HepG2 (cell line): ENCODE data around the gene FMNL2. TPM values are rescaled to one million over a fixed set of nuclear protein-coding genes. Genes with fewer than 3 reads are reported as not detected.

Experiments used
- ATAC-seq: fragments of 200-7000 bp; cut with Tn5 transposase; 3 replicates; pipeline ENCODE4 v1.9.1; 2020; ENCODE audit warnings: mild to moderate bottlenecking, moderate library complexity
- BruUV-seq: library from RNA; stranded (reverse); fragments of 400-500 nt; replicated peaks from 2 replicates; lab custom pipeline; 2021; lab: Mats Ljungman, UMichigan
- CTCF ChIA-PET: fragments of 300-600 bp; formaldehyde crosslinking; extraction: SDS; loops from one replicate; lab custom pipeline; 2021; ENCODE audit warnings: low total read pairs, inconsistent platforms, low intra/inter-chr PET ratio; lab: Yijun Ruan, JAX
- POLR2A ChIA-PET: fragments of 350-600 bp; sonication (Branson Sonifier 250); formaldehyde crosslinking; loops from one replicate; lab custom pipeline; 2020; ENCODE audit warnings: antibody characterized with exemption, inconsistent platforms; lab: Yijun Ruan, JAX
- DNase-seq: peaks from one replicate; pipeline ENCODE4 v3.0.0-alpha.2; 2015; ENCODE audit warnings: low spot score
- FAIRE-seq: peaks from 3 replicates; lab custom pipeline; 2011; peaks lifted over from hg19 to GRCh38; lab: Jason Lieb, UNC
- H2AFZ ChIP-seq: one replicate; pipeline ENCODE4 v1.6.1; 2011; ENCODE audit warnings: low read length, inconsistent platforms
- H3K27ac ChIP-seq: fragments of 300-600 bp; 3 replicates; pipeline ENCODE4 v1.8.0; 2011; ENCODE audit warnings: mixed run types, mild to moderate bottlenecking, mixed read lengths, low read length, inconsistent platforms; ENCODE audit not compliant: insufficient read depth; ENCODE audit errors: extremely low read length
- H3K27me3 ChIP-seq, 2 experiments: fragments of 200-600 bp in 1 of 2; 2 replicates in 1 of 2; 3 replicates in 1 of 2; pipeline versions ENCODE4 v1.6.0 to v1.8.0; 2011; ENCODE audit warnings: low read length in 2 of 2, mild to moderate bottlenecking in 2 of 2, moderate library complexity in 2 of 2, inconsistent platforms in 1 of 2; ENCODE audit not compliant: insufficient read depth in 2 of 2, control insufficient read depth in 1 of 2
- H3K36me3 ChIP-seq, 2 experiments: fragments of 200-600 bp in 1 of 2; replicated peaks in 1 of 2; 2 replicates in 1 of 2; 3 replicates in 1 of 2; pipeline versions ENCODE4 v1.5.1 to v1.8.0; 2011; ENCODE audit warnings: low read length in 2 of 2, inconsistent platforms in 1 of 2; ENCODE audit not compliant: insufficient read depth in 2 of 2, control insufficient read depth in 1 of 2
- H3K4me1 ChIP-seq: 2 replicates; pipeline ENCODE4 v1.5.1; 2012; ENCODE audit warnings: low read length, inconsistent platforms; ENCODE audit not compliant: insufficient read depth
- H3K4me2 ChIP-seq: 2 replicates; pipeline ENCODE4 v1.6.0; 2011; ENCODE audit warnings: low read depth, low read length, inconsistent platforms
- H3K4me3 ChIP-seq, 3 experiments: fragments of 200-600 bp in 1 of 3; sonication (generic), shearing (Covaris generic) in 1 of 3; replicated peaks in 1 of 3; 2 replicates each; pipeline ENCODE4 v1.5.1; 2011 to 2016; ENCODE audit warnings: low read length in 3 of 3, inconsistent platforms in 2 of 3, low read depth in 2 of 3, mild to moderate bottlenecking in 2 of 3, control low read depth in 1 of 3, mixed read lengths in 1 of 3; ENCODE audit not compliant: insufficient read depth in 1 of 3
- H3K79me2 ChIP-seq: one replicate; pipeline ENCODE4 v1.6.1; 2011; ENCODE audit warnings: low read length, inconsistent platforms; ENCODE audit not compliant: insufficient read depth
- H3K9ac ChIP-seq: 2 replicates; pipeline ENCODE4 v1.6.0; 2011; ENCODE audit warnings: mild to moderate bottlenecking, low read depth, low read length, inconsistent platforms; ENCODE audit not compliant: insufficient read depth
- H3K9me3 ChIP-seq: 2 replicates; pipeline ENCODE4 v1.5.1; 2012; ENCODE audit warnings: mild to moderate bottlenecking, low read length
- H4K20me1 ChIP-seq: 2 replicates; pipeline ENCODE4 v1.6.0; 2011; ENCODE audit warnings: inconsistent platforms, mild to moderate bottlenecking, low read length, moderate library complexity; ENCODE audit not compliant: insufficient read depth
- AGO2 ChIP-seq: fragments of 200-400 bp; formaldehyde crosslinking; optimal IDR thresholded peaks from 2 replicates; pipeline ENCODE3; 2017; ENCODE audit warnings: mild to moderate bottlenecking, low read depth, low read length, moderate library complexity
- CENPX ChIP-seq: sonication (generic); formaldehyde crosslinking; IDR thresholded peaks from 2 replicates; pipeline ENCODE4 v1.9.0; 2021; ENCODE audit warnings: mild to moderate bottlenecking, missing genetic modification reagents, moderate library complexity
- FIP1L1 ChIP-seq: fragments of 200-400 bp; formaldehyde crosslinking; IDR thresholded peaks from 2 replicates; pipeline ENCODE4 v1.6.1; 2018; ENCODE audit warnings: low read depth, mild to moderate bottlenecking, low read length, moderate library complexity, borderline replicate concordance; ENCODE audit not compliant: insufficient read depth
- FOXK1 ChIP-seq: sonication (generic); formaldehyde crosslinking; IDR thresholded peaks from 2 replicates; pipeline ENCODE4 v1.4.0; 2020; ENCODE audit warnings: low read depth, missing genetic modification reagents, borderline replicate concordance
- HNRNPUL1 ChIP-seq: fragments of 200-400 bp; formaldehyde crosslinking; IDR thresholded peaks from 2 replicates; pipeline ENCODE4 v1.6.1; 2017; ENCODE audit warnings: low read depth, mild to moderate bottlenecking, low read length, moderate library complexity
- MAFG ChIP-seq: sonication (generic); formaldehyde crosslinking; IDR thresholded peaks from 2 replicates; pipeline ENCODE4 v1.5.1; 2020; ENCODE audit warnings: mild to moderate bottlenecking, missing genetic modification reagents
- MAFK ChIP-seq, 2 experiments: IDR thresholded peaks in 1 of 2; conservative IDR thresholded peaks in 1 of 2; 2 replicates each; pipeline ENCODE4 v1.6.1; 2011; ENCODE audit warnings: improper control_type of control experiment in 2 of 2, low read length in 2 of 2
- NFATC3 ChIP-seq: sonication (generic); formaldehyde crosslinking; IDR thresholded peaks from 2 replicates; pipeline ENCODE4 v1.5.1; 2020; ENCODE audit warnings: mild to moderate bottlenecking, missing genetic modification reagents
- NFIC ChIP-seq: IDR thresholded peaks from 2 replicates; pipeline ENCODE4 v1.6.1; 2012; ENCODE audit warnings: mild to moderate bottlenecking, low read length, inconsistent platforms
- PHF21A ChIP-seq: sonication (generic); formaldehyde crosslinking; IDR thresholded peaks from 2 replicates; pipeline ENCODE4 v1.5.0; 2020; ENCODE audit warnings: mild to moderate bottlenecking, missing genetic modification reagents
- POLR2AphosphoS2 ChIP-seq: IDR thresholded peaks from 2 replicates; pipeline ENCODE4 v1.6.1; 2011; ENCODE audit warnings: low read depth, low read length, improper control_type of control experiment
- RBM22 ChIP-seq: fragments of 200-400 bp; formaldehyde crosslinking; optimal IDR thresholded peaks from 2 replicates; pipeline ENCODE3; 2017; ENCODE audit warnings: mild to moderate bottlenecking, low read length, moderate library complexity
- TMF1 ChIP-seq: sonication (generic); formaldehyde crosslinking; IDR thresholded peaks from 2 replicates; pipeline ENCODE4 v1.8.1; 2022; ENCODE audit warnings: low read depth, missing genetic modification reagents
- TOE1 ChIP-seq: sonication (generic); formaldehyde crosslinking; IDR thresholded peaks from 2 replicates; pipeline ENCODE4 v1.4.0; 2020; ENCODE audit warnings: mild to moderate bottlenecking, missing genetic modification reagents
- ZBTB20 ChIP-seq: sonication (generic); formaldehyde crosslinking; IDR thresholded peaks from 2 replicates; pipeline ENCODE4 v1.8.1; 2023; ENCODE audit warnings: missing genetic modification reagents, low read depth, mild to moderate bottlenecking, borderline replicate concordance
- ZBTB7A ChIP-seq: sonication (generic); formaldehyde crosslinking; IDR thresholded peaks from 2 replicates; pipeline ENCODE4 v1.8.0; 2022; ENCODE audit warnings: mild to moderate bottlenecking, missing genetic modification reagents
- ZFP36L1 ChIP-seq: sonication (generic); formaldehyde crosslinking; IDR thresholded peaks from 2 replicates; pipeline ENCODE4 v1.8.0; 2022; ENCODE audit warnings: mild to moderate bottlenecking, missing genetic modification reagents, moderate library complexity
- ZNF530 ChIP-seq: sonication (generic); formaldehyde crosslinking; IDR thresholded peaks from 2 replicates; pipeline ENCODE4 v1.5.0; 2020; ENCODE audit warnings: low read depth, mild to moderate bottlenecking, missing genetic modification reagents
- ZNF556 ChIP-seq: sonication (generic); formaldehyde crosslinking; IDR thresholded peaks from 2 replicates; pipeline ENCODE4 v1.4.0; 2020; ENCODE audit warnings: mild to moderate bottlenecking, missing genetic modification reagents, borderline replicate concordance
- ZNF841 ChIP-seq: sonication (generic); formaldehyde crosslinking; IDR thresholded peaks from 2 replicates; pipeline ENCODE4 v1.8.1; 2023; ENCODE audit warnings: missing genetic modification reagents, borderline replicate concordance
- WGBS: methylation state at CpG from one replicate; pipeline ENCODE4 v1.1.6; 2017; ENCODE audit warnings: low lambda C conversion rate; 5-methylcytosine and 5-hydroxymethylcytosine counted together
- in situ Hi-C: cut with HindIII; loops from 2 replicates; pipeline ENCODE4 v1.10.0; 2017; ENCODE audit warnings: low pct_unique_long_range_greater_than_20kb; ENCODE audit not compliant: extremely low pct_ligation_motif_present
- intact Hi-C: fragments of 100-400 bp; cut with micrococcal nuclease; formaldehyde crosslinking; loops from one replicate; pipeline ENCODE4 v1.10.0; 2022; ENCODE audit not compliant: unreplicated experiment
- polyA plus RNA-seq, 8 experiments: library from polyadenylated mRNA; depleted of rRNA in 3 of 8; stranded (reverse) in 7 of 8; unstranded in 1 of 8; fragments of >200 nt; fragmentation: Illumina TruSeq in 4 of 8; extraction: Trizol in 4 of 8; gene quantifications; 2 replicates each; pipeline versions ENCODE4 v1.2.1 to v1.2.3, GENCODE V29; 2011 to 2016; ENCODE audit warnings: low read depth in 4 of 8, missing spikeins in 1 of 8, mixed read lengths in 1 of 8; ENCODE audit not compliant: insufficient read depth in 1 of 8
- total RNA-seq, 5 experiments: library from RNA; depleted of rRNA; stranded (reverse); fragments of >200 nt; fragmentation: Illumina TruSeq; extraction: Trizol; gene quantifications; 2 replicates each; pipeline ENCODE4 v1.2.3, GENCODE V29; 2016; ENCODE audit warnings: low read depth in 1 of 5

FMNL2 gene
- total and polyA plus RNA-seq, 2 of the 13 experiments (the other 11 are each of a cell fraction or from before 2014, with no cell fraction given), result 66.5 to 67.7 TPM

GRCh38 chr2:152347076-152347475 is 12.1 kb downstream of the FMNL2 start:
- H3K9me3 ChIP-seq, result no peaks in the 10 kb centered on the region
- no peak for FAIRE-seq
- H3K27ac ChIP-seq, result peak overlapping the region; percentile 22
- H3K4me3 ChIP-seq, result no peak overlapping the region
- peaks cover 91% of the 10 kb centered on the region for H3K4me1 ChIP-seq
- no peak for DNase-seq
- ChIA-PET CTCF (no interaction called here), POLR2A (no interaction called here)
- TF ChIP-seq RBM22 (peak; percentile 49), ZNF841 (no peak), FIP1L1 (no peak), AGO2 (no peak), TMF1 (CRISPR knock-in tag) (no peak), MAFK (conservative IDR thresholded peaks at IDR 0.05 in 1 of 2, IDR thresholded peaks at IDR 0.05 in 1 of 2; ENCODE audit: low read length in 2 of 2) (0 out of 4 replicates have a peak, but pooled peaks of 1 of the 2 experiments have one; percentile 7)
- no peak overlapping the region for H2AFZ ChIP-seq
- H3K79me2 ChIP-seq, result peaks cover 90% of the 10 kb centered on the region
- no peaks in the 10 kb centered on the region for H3K27me3 ChIP-seq
- 97% methylated on average over 3 of the region's 3 CpGs for WGBS
- no peak for ATAC-seq
- peaks cover 8% of the 10 kb centered on the region; the same call in 1 of the 2 replicates for H4K20me1 ChIP-seq
- peaks cover 13 to 37% of the 10 kb centered on the region in 2 experiments for H3K36me3 ChIP-seq
- BruUV-seq, result no TSS peak
- H3K4me2 ChIP-seq, result no peak overlapping the region
- in situ Hi-C loops (no loop called here), intact Hi-C loops (no loop called here)
- H3K9ac ChIP-seq, result no peak overlapping the region

- intact Hi-C loops, result no loop called here
- Histone ChIP-seq H3K4me2 (no peak overlapping the region), H2AFZ (no peak overlapping the region), H3K9me3 (no peaks in the 10 kb centered on the region), H3K9ac (no peak overlapping the region), H3K4me1 (peaks cover 91% of the 10 kb centered on the region), H3K4me3 (no peak overlapping the region), H3K27ac (peak overlapping the region; percentile 30), H4K20me1 (no peaks in the 10 kb centered on the region), H3K79me2 (peaks cover 92% of the 10 kb centered on the region), H3K27me3 (no peaks in the 10 kb centered on the region), H3K36me3 (peaks cover 9 to 29% of the 10 kb centered on the region in 2 experiments)
- no peak for DNase-seq
- WGBS, result 96% methylated on average over 3 of the region's 3 CpGs
- in situ Hi-C loops, result no loop called here
- FAIRE-seq, result no peak
- ChIA-PET POLR2A (no interaction called here), CTCF (no interaction called here)
- no peak for ATAC-seq
- no TSS peak for BruUV-seq
- TF ChIP-seq POLR2AphosphoS2 (no peak), ZFP36L1 (CRISPR knock-in tag) (no peak), ZNF530 (CRISPR knock-in tag) (no peak), PHF21A (CRISPR knock-in tag) (no peak), NFATC3 (CRISPR knock-in tag) (no peak), ZBTB7A (no peak), CENPX (no peak), MAFG (CRISPR knock-in tag) (no peak), NFIC (no peak), ZBTB20 (CRISPR knock-in tag) (no peak), HNRNPUL1 (no peak), TOE1 (no peak), ZNF556 (no peak), FOXK1 (CRISPR knock-in tag) (no peak)
These were observed 13.4 kb downstream of the FMNL2 start for GRCh38 chr2:152348388-152348787.
